Breast epithelium (tissue), 4 donors: ENCODE measurements around the gene ARID3A. TPM values are rescaled to one million over a fixed set of nuclear protein-coding genes. Genes with fewer than 3 reads are reported as not detected.
"Not testable (repeated sequence)": the region's sequence is repeated elsewhere in the genome, so short reads cannot be mapped to it uniquely, and the experiment has no call there.

Experiments
- DNase-seq, 2 donors: peaks; one replicate each; pipeline ENCODE4 v3.0.0-alpha.2; 2019; ENCODE audit warnings: low spot score in 2 of 2
- H3K27ac ChIP-seq, 2 donors: fragments of 200-600 bp; sonication (generic) in 1 of 2; one replicate each; pipeline ENCODE4 v1.5.1; 2016 to 2019; ENCODE audit warnings: mild to moderate bottlenecking in 1 of 2
- H3K27me3 ChIP-seq, 2 donors: fragments of 200-600 bp; sonication (generic) in 1 of 2; one replicate each; pipeline versions ENCODE4 v1.5.1 to v1.6.0; 2017 to 2019; ENCODE audit warnings: control low read depth in 1 of 2, mild to moderate bottlenecking in 1 of 2
- H3K36me3 ChIP-seq: fragments of 200-600 bp; one replicate; pipeline ENCODE4 v1.5.1; 2019
- H3K4me1 ChIP-seq, 2 donors: fragments of 200-600 bp; sonication (generic); one replicate each; pipeline ENCODE4 v1.5.1; 2016 to 2019; ENCODE audit warnings: control low read depth in 1 of 2
- H3K4me3 ChIP-seq, 3 donors: fragments of 200-600 bp; sonication (generic); 1 replicate in 2 of 3; 2 replicates in 1 of 3; pipeline ENCODE4 v1.5.1; 2016 to 2019; ENCODE audit warnings: mild to moderate bottlenecking in 3 of 3, moderate library complexity in 2 of 3
- H3K9me3 ChIP-seq, 2 donors: fragments of 200-600 bp; sonication (generic) in 1 of 2; one replicate each; pipeline ENCODE4 v1.5.1; 2016 to 2019; ENCODE audit warnings: control low read depth in 1 of 2
- POLR2A ChIP-seq: fragments of 450-650 bp; IDR thresholded peaks from one replicate; pipeline ENCODE4 v1.6.1; 2016; ENCODE audit warnings: antibody characterized with exemption, mild to moderate bottlenecking, moderate library complexity
- POLR2AphosphoS5 ChIP-seq, 3 donors: sonication (generic); formaldehyde crosslinking; IDR thresholded peaks; one replicate each; pipeline ENCODE4 v1.6.1; 2017; ENCODE audit warnings: antibody characterized with exemption in 3 of 3
- intact Hi-C: fragments of 100-400 bp; cut with DNase I; formaldehyde crosslinking; loops from one replicate; pipeline ENCODE4 v1.15.1; 2023; ENCODE audit warnings: low total_unique reads
- total RNA-seq, 3 donors: library from RNA; depleted of rRNA; stranded (reverse); fragments of >200 nt; gene quantifications; one replicate each; pipeline ENCODE4 v1.1.0, GENCODE V29; 2016

Gene ARID3A
- total RNA-seq, 3 donors from 2014 or later, result 3.5 to 11.1 (median 4.8) TPM

GRCh38 chr19:1020868-1021425 lies 95.1 kb downstream of the ARID3A start, which contains the start of gene TMEM259:
Gene TMEM259 (minus strand): TSS chr19:1021123. CDS start chr19:1020996, 127 bp downstream.
- Histone ChIP-seq H3K27me3 (no peaks in the 10 kb centered on the region), H3K4me1 (peaks cover 16 to 41% of the 10 kb centered on the region in 2 donors), H3K9me3 (no peaks in the 10 kb centered on the region), H3K4me3 (peak within 1 kb of the TSS; percentile 92 to 97 (median 93)), H3K27ac (peak within 1 kb of the TSS; percentile 96), H3K36me3 (no peaks in the 10 kb centered on the region)
- intact Hi-C loops, result no loop called here
- TF ChIP-seq POLR2A (no peak), POLR2AphosphoS5 (IDR thresholded peaks at IDR 0.05) (peak in 1 of 3 donors; percentile 78)
- DNase-seq, result peak; percentile 97

GRCh38 chr19:1023883-1024188 lies 98.0 kb downstream of the ARID3A start:
- H3K27me3 ChIP-seq, intact Hi-C loops, DNase-seq, H3K27ac ChIP-seq, H3K4me3 ChIP-seq, H3K9me3 ChIP-seq, H3K36me3 ChIP-seq: not testable (repeated sequence)
- peaks cover 11 to 13% of the 10 kb centered on the region in 2 donors for H3K4me1 ChIP-seq

GRCh38 chr19:1025080-1025479 lies 99.2 kb downstream of the ARID3A start:
- not testable (repeated sequence) for H3K4me3 ChIP-seq, H3K27me3 ChIP-seq, DNase-seq, H3K4me1 ChIP-seq, H3K9me3 ChIP-seq, H3K36me3 ChIP-seq
- intact Hi-C loops, result loop anchor here (5.0 kb wide), 1 partner anchor 77 kb away; the partner anchor contains the start of gene GPX4
- peak overlapping the region in 1 of 2 donors; percentile 99 for H3K27ac ChIP-seq

Other genes starting within 250 kb of the ARID3A start
- gene FSTL3, start 249.6 kb upstream of the ARID3A start, total RNA-seq, result 100 to 1,000 TPM in 2 of 3 donors, 10 to 100 TPM in 1; 37.8 to 198 (median 111) TPM
- gene PRSS57, start 230.6 kb upstream of the ARID3A start, total RNA-seq, result not detected
- 10 to 100 TPM; 16.1 to 61.0 (median 35.1) TPM for gene PALM, start 217.1 kb upstream of the ARID3A start, total RNA-seq
- gene MISP, start 174.9 kb upstream of the ARID3A start, total RNA-seq, result 1 to 10 TPM in 2 of 3 donors, under 1 TPM in 1; 0.16 to 3.6 (median 2.5) TPM
- gene PTBP1, start 128.6 kb upstream of the ARID3A start, total RNA-seq, result 100 to 1,000 TPM in 2 of 3 donors, 10 to 100 TPM in 1; 92.0 to 147 (median 131) TPM
- 1 to 10 TPM in 2 of 3 donors, not detected in 1; 6.9 to 9.1 TPM for gene PLPPR3, start 104.1 kb upstream of the ARID3A start, total RNA-seq
- gene AZU1, start 98.2 kb upstream of the ARID3A start, total RNA-seq, result under 1 TPM in 1 of 3 donors, not detected in 2; 0.29 TPM
- gene PRTN3, start 85.0 kb upstream of the ARID3A start, total RNA-seq, result 1 to 10 TPM in 1 of 3 donors, under 1 TPM in 1, not detected in 1; 0.44 to 1.1 TPM
- 1 to 10 TPM in 2 of 3 donors, under 1 TPM in 1; 0.98 to 5.0 (median 1.0) TPM for gene ELANE, start 73.7 kb upstream of the ARID3A start, total RNA-seq
- gene CFD, start 66.4 kb upstream of the ARID3A start, total RNA-seq, result 1,000 to 10,000 TPM in 1 of 3 donors, 100 to 1,000 TPM in 2; 345 to 6,770 (median 797) TPM
- gene MED16, start 32.8 kb upstream of the ARID3A start, total RNA-seq, result 10 to 100 TPM; 14.9 to 33.1 (median 32.8) TPM
- not detected for gene RNU6-9, start 32.6 kb upstream of the ARID3A start, total RNA-seq
- 10 to 100 TPM; 31.8 to 41.6 (median 41.0) TPM for gene R3HDM4, start 12.8 kb upstream of the ARID3A start, total RNA-seq
- gene KISS1R, start 8.7 kb upstream of the ARID3A start, total RNA-seq, result under 1 TPM in 2 of 3 donors, not detected in 1; 0.15 to 0.33 TPM
- 10 to 100 TPM; 19.2 to 69.2 (median 49.8) TPM for gene WDR18, start 58.3 kb downstream of the ARID3A start, total RNA-seq
- gene GRIN3B, start 74.4 kb downstream of the ARID3A start, total RNA-seq, result 1 to 10 TPM in 1 of 3 donors, not detected in 2; 2.6 TPM
- gene TMEM259, start 95.1 kb downstream of the ARID3A start, total RNA-seq, result 100 to 1,000 TPM; 112 to 156 (median 153) TPM
- gene RNU6-2, start 95.5 kb downstream of the ARID3A start, total RNA-seq, result not detected
- 10 to 100 TPM; 70.4 to 74.1 (median 70.7) TPM for gene CNN2, start 100.6 kb downstream of the ARID3A start, total RNA-seq
- 10 to 100 TPM in 2 of 3 donors, 1 to 10 TPM in 1; 8.0 to 31.8 (median 26.5) TPM for gene ABCA7, start 114.1 kb downstream of the ARID3A start, total RNA-seq
- 10 to 100 TPM; 18.7 to 43.2 (median 23.9) TPM for gene ARHGAP45, start 141.1 kb downstream of the ARID3A start, total RNA-seq
- 100 to 1,000 TPM in 1 of 3 donors, 10 to 100 TPM in 2; 65.9 to 175 (median 89.1) TPM for gene POLR2E, start 169.3 kb downstream of the ARID3A start, total RNA-seq
- 1,000 to 10,000 TPM in 1 of 3 donors, 100 to 1,000 TPM in 2; 357 to 1,796 (median 492) TPM for gene GPX4, start 178.0 kb downstream of the ARID3A start, total RNA-seq
- gene SBNO2, start 248.2 kb downstream of the ARID3A start, total RNA-seq, result 10 to 100 TPM; 15.4 to 63.3 (median 43.9) TPM